ENCODE results near the gene ZG16. TPM values are rescaled to one million over a fixed set of nuclear protein-coding genes. Genes with fewer than 3 reads are reported as not detected.
"Not testable (repeated sequence)": the region's sequence is repeated elsewhere in the genome, so short reads cannot be mapped to it uniquely, and the experiment has no call there.

The ZG16 gene
- total and polyA plus RNA-seq, 4 donors: 0.19 to 2.8 (median 1.7) TPM

DNA sequence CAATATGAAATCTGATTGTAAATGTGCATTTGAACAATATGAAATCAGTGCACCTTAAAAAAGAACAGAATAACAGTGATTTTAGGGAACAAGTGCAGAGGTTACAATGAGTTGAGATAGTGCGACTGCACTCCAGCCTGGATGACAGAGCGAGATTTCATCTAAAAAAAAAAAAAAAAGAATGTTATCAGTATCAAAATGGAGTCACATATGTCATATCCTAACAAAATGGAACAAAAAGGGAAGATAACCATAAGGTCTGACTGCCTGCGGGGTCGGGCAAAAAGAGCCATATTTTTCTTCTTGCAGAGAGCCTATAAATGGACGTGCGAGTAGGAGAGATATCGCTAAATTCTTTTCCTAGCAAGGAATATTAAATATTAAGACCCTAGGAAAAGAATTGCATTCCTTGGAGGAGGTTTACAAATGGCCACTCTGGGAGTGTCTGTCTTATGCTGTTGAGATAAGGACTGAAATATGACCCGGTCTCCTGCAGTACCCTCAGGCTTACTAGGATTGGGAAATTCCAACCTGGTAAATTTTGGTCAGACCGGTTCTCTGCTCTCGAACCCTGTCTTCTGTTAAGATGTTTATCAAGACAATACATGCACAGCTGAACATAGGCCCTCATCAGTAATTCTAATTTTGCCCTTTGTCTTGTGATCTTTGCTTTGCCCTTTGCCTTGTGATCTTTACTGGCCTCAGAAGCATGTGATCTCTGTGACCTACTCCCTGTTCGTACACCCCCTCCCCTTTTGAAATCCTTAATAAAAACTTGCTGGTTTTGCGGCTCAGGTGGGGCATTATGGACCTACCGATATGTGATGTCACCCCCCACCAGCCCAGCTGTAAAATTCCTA lies 5.3 kb downstream of the ZG16 start:
- H3K9ac ChIP-seq (ENCODE audit: low read depth in 1 of 2, low read length in 2 of 2); H3K4me1 ChIP-seq (ENCODE audit: control insufficient read depth in 4 of 4, insufficient read depth in 4 of 4, low read length in 3 of 4); H3K9me3 ChIP-seq (ENCODE audit: control insufficient read depth in 4 of 4, low read length in 3 of 4); H3K4me3 ChIP-seq (ENCODE audit: low read depth in 1 of 3, low read length in 3 of 3); DNase-seq (ENCODE audit: low spot score); H3K27me3 ChIP-seq (ENCODE audit: control insufficient read depth in 4 of 4, insufficient read depth in 4 of 4, low read length in 3 of 4); H3K27ac ChIP-seq (ENCODE audit: low read depth in 1 of 2, low read length in 2 of 2); H3K36me3 ChIP-seq (ENCODE audit: control insufficient read depth in 4 of 4, insufficient read depth in 3 of 4, low read depth in 1 of 4, low read length in 3 of 4): not testable (repeated sequence)
- TF ChIP-seq HNF4A (conservative IDR thresholded peaks at IDR 0.05): peak; percentile 34 to 56
- WGBS: 83% methylated on average over 13 of the region's 13 CpGs

DNA sequence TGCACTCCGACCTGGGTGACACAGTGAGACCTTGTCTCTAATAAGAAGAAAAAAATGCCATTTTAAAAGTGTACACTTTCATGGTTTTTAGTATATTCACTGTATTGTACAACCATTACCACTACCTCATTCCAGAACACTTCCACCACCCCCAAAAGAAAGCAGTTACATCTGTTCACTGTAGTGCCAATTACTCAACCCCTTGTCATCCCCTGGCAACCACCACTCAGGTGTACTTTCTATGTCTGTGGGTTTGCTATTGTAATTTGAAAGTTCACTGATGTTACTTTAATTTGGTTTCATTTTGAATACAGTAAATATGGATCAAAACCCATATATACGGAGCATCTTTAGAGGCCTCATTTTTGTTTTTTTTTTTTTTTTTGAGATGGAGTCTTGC lies 6.1 kb downstream of the ZG16 start:
- WGBS: 95% methylated on average over 2 of the region's 2 CpGs
- H3K4me3 ChIP-seq (ENCODE audit: low read depth in 1 of 3, low read length in 3 of 3): no peak overlapping the region
- no peaks in the 10 kb centered on the region for H3K9me3 ChIP-seq (ENCODE audit: control insufficient read depth in 4 of 4, low read length in 3 of 4)
- peaks cover 0 to 3% (median 2%) of the 10 kb centered on the region in 4 donors for H3K4me1 ChIP-seq (ENCODE audit: control insufficient read depth in 4 of 4, insufficient read depth in 4 of 4, low read length in 3 of 4)
- H3K36me3 ChIP-seq (ENCODE audit: control insufficient read depth in 4 of 4, insufficient read depth in 3 of 4, low read depth in 1 of 4, low read length in 3 of 4): no peaks in the 10 kb centered on the region
- H3K27me3 ChIP-seq (ENCODE audit: control insufficient read depth in 4 of 4, insufficient read depth in 4 of 4, low read length in 3 of 4): no peaks in the 10 kb centered on the region
- no peak overlapping the region for H3K27ac ChIP-seq (ENCODE audit: low read depth in 1 of 2, low read length in 2 of 2)
- no peak for TF ChIP-seq YY1 (IDR thresholded peaks at IDR 0.05)
- TF ChIP-seq, protein P1, sequence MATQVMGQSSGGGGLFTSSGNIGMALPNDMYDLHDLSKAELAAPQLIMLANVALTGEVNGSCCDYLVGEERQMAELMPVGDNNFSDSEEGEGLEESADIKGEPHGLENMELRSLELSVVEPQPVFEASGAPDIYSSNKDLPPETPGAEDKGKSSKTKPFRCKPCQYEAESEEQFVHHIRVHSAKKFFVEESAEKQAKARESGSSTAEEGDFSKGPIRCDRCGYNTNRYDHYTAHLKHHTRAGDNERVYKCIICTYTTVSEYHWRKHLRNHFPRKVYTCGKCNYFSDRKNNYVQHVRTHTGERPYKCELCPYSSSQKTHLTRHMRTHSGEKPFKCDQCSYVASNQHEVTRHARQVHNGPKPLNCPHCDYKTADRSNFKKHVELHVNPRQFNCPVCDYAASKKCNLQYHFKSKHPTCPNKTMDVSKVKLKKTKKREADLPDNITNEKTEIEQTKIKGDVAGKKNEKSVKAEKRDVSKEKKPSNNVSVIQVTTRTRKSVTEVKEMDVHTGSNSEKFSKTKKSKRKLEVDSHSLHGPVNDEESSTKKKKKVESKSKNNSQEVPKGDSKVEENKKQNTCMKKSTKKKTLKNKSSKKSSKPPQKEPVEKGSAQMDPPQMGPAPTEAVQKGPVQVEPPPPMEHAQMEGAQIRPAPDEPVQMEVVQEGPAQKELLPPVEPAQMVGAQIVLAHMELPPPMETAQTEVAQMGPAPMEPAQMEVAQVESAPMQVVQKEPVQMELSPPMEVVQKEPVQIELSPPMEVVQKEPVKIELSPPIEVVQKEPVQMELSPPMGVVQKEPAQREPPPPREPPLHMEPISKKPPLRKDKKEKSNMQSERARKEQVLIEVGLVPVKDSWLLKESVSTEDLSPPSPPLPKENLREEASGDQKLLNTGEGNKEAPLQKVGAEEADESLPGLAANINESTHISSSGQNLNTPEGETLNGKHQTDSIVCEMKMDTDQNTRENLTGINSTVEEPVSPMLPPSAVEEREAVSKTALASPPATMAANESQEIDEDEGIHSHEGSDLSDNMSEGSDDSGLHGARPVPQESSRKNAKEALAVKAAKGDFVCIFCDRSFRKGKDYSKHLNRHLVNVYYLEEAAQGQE (IDR thresholded peaks at IDR 0.05): no peak
- TF ChIP-seq SP1 (IDR thresholded peaks at IDR 0.05): no peak
- TF ChIP-seq, protein P2, sequence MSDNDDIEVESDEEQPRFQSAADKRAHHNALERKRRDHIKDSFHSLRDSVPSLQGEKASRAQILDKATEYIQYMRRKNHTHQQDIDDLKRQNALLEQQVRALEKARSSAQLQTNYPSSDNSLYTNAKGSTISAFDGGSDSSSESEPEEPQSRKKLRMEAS (IDR thresholded peaks at IDR 0.05): no peak
- TF ChIP-seq RAD21 (IDR thresholded peaks at IDR 0.05): no peak
- no peak for TF ChIP-seq NR2F2 (IDR thresholded peaks at IDR 0.05)
- TF ChIP-seq FOXA1 (IDR thresholded peaks at IDR 0.05): no peak
- TF ChIP-seq TAF1 (conservative IDR thresholded peaks at IDR 0.05): no peak
- TF ChIP-seq FOXA2 (IDR thresholded peaks at IDR 0.05): no peak
- no peak for TF ChIP-seq GABPA (IDR thresholded peaks at IDR 0.05 in 1 of 2, conservative IDR thresholded peaks at IDR 0.05 in 1 of 2)
- TF ChIP-seq, protein P3, sequence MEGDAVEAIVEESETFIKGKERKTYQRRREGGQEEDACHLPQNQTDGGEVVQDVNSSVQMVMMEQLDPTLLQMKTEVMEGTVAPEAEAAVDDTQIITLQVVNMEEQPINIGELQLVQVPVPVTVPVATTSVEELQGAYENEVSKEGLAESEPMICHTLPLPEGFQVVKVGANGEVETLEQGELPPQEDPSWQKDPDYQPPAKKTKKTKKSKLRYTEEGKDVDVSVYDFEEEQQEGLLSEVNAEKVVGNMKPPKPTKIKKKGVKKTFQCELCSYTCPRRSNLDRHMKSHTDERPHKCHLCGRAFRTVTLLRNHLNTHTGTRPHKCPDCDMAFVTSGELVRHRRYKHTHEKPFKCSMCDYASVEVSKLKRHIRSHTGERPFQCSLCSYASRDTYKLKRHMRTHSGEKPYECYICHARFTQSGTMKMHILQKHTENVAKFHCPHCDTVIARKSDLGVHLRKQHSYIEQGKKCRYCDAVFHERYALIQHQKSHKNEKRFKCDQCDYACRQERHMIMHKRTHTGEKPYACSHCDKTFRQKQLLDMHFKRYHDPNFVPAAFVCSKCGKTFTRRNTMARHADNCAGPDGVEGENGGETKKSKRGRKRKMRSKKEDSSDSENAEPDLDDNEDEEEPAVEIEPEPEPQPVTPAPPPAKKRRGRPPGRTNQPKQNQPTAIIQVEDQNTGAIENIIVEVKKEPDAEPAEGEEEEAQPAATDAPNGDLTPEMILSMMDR (IDR thresholded peaks at IDR 0.05; ENCODE audit: low read depth, low read length, missing input control): no peak
- no peak for TF ChIP-seq HNF4G (IDR thresholded peaks at IDR 0.05)
- H3K9ac ChIP-seq (ENCODE audit: low read depth in 1 of 2, low read length in 2 of 2): no peak overlapping the region
- DNase-seq (ENCODE audit: low spot score): no peak

All from liver (tissue), 9 donors.